Stimulated activated CD4-positive, alpha-beta T cell treated with anti-CD3 and anti-CD28 coated beads, Interleukin-12 subunit alpha, Interleukin-12 subunit beta, amount 100 ng/mL, for 48 hours (primary cell): ENCODE results near the gene GRB10.
"Not testable (repeated sequence)": the region's sequence is repeated elsewhere in the genome, so short reads cannot be mapped to it uniquely, and the experiment has no call there.

Experiments
- DNase-seq, 3 donors: peaks; one replicate each; pipeline ENCODE4 v3.0.0-alpha.2; 2020; ENCODE audit warnings: low read depth in 2 of 3, low spot score in 1 of 3

Gene GRB10

GRCh38 chr7:50779427-50779826 is 3.3 kb downstream of the GRB10 start:
- no peak for DNase-seq

GRCh38 chr7:50778189-50778588 is 4.5 kb downstream of the GRB10 start:
- DNase-seq = no peak

GRCh38 chr7:50775836-50776235 is 6.9 kb downstream of the GRB10 start:
- no peak for DNase-seq

GRCh38 chr7:50775231-50775630 is 7.5 kb downstream of the GRB10 start:
- no peak for DNase-seq

GRCh38 chr7:50774319-50774718 is 8.4 kb downstream of the GRB10 start:
- DNase-seq = no peak

GRCh38 chr7:50773071-50773470 is 9.6 kb downstream of the GRB10 start:
- DNase-seq = not testable (repeated sequence)

- DNase-seq = no peak
Observed at GRCh38 chr7:50771120-50772002, 11.3 kb downstream of the GRB10 start.

GRCh38 chr7:50768485-50769474 is 13.9 kb downstream of the GRB10 start:
- no peak for DNase-seq

GRCh38 chr7:50766849-50767207 is 15.9 kb downstream of the GRB10 start:
- DNase-seq = no peak

GRCh38 chr7:50766106-50766848 is 16.4 kb downstream of the GRB10 start:
- DNase-seq = no peak

- no peak for DNase-seq
Observed at GRCh38 chr7:50762337-50762736, 20.4 kb downstream of the GRB10 start.

- no peak for DNase-seq
Observed at GRCh38 chr7:50761713-50762112, 21.0 kb downstream of the GRB10 start.

- DNase-seq = no peak
Observed at GRCh38 chr7:50757703-50758390, 24.8 kb downstream of the GRB10 start.

GRCh38 chr7:50756180-50756579 is 26.5 kb downstream of the GRB10 start:
- DNase-seq = no peak

GRCh38 chr7:50754684-50755083 is 28.0 kb downstream of the GRB10 start:
- no peak for DNase-seq

GRCh38 chr7:50754241-50754640 is 28.5 kb downstream of the GRB10 start:
- DNase-seq = no peak

- no peak for DNase-seq
Observed at GRCh38 chr7:50752422-50752821, 30.3 kb downstream of the GRB10 start.

- DNase-seq = no peak
Observed at GRCh38 chr7:50751146-50751545, 31.6 kb downstream of the GRB10 start.

- DNase-seq = no peak
Observed at GRCh38 chr7:50749896-50750295, 32.8 kb downstream of the GRB10 start.

GRCh38 chr7:50748472-50748871 is 34.2 kb downstream of the GRB10 start:
- DNase-seq = no peak

GRCh38 chr7:50745835-50746234 is 36.9 kb downstream of the GRB10 start:
- DNase-seq = no peak
